Mesendoderm (in vitro differentiated cells): ENCODE results near the gene TLE2.
"Not testable (repeated sequence)": the region's sequence is repeated elsewhere in the genome, so short reads cannot be mapped to it uniquely, and the experiment has no call there.

Experiments used
- DNase-seq: peaks from one replicate; pipeline ENCODE4 v3.0.0; 2013
- H2AK5ac ChIP-seq: 2 replicates; pipeline ENCODE4 v1.6.1; 2013; ENCODE audit warnings: low read length, inconsistent platforms
- H2BK120ac ChIP-seq: 2 replicates; pipeline ENCODE4 v1.6.1; 2013; ENCODE audit warnings: low read depth, mild to moderate bottlenecking, low read length, moderate library complexity, mixed read lengths
- H2BK15ac ChIP-seq: replicated peaks from 2 replicates; pipeline ENCODE4 v1.6.1; 2013; ENCODE audit warnings: low read depth, mild to moderate bottlenecking, moderate library complexity
- H2BK5ac ChIP-seq: 2 replicates; pipeline ENCODE4 v1.6.1; 2013; ENCODE audit warnings: low read length, inconsistent platforms
- H3K18ac ChIP-seq: 2 replicates; pipeline ENCODE4 v1.6.1; 2013; ENCODE audit warnings: mild to moderate bottlenecking, low read length, mixed read lengths
- H3K23ac ChIP-seq: one replicate; pipeline ENCODE4 v1.6.1; 2013; ENCODE audit warnings: low read length
- H3K27ac ChIP-seq: 2 replicates; pipeline ENCODE4 v1.5.1; 2013; ENCODE audit warnings: low read depth, mild to moderate bottlenecking, inconsistent platforms, low read length, moderate library complexity
- H3K27me3 ChIP-seq: 2 replicates; pipeline ENCODE4 v1.6.1; 2013; ENCODE audit warnings: low read length, control low read depth, mild to moderate bottlenecking, inconsistent platforms; ENCODE audit not compliant: insufficient read depth, poor library complexity
- H3K36me3 ChIP-seq: 2 replicates; pipeline ENCODE4 v1.6.1; 2013; ENCODE audit warnings: low read length, inconsistent platforms; ENCODE audit not compliant: control insufficient read depth, insufficient read depth
- H3K4ac ChIP-seq: one replicate; pipeline ENCODE4 v1.6.1; 2013; ENCODE audit warnings: low read depth, mild to moderate bottlenecking, low read length, moderate library complexity
- H3K4me1 ChIP-seq: 2 replicates; pipeline ENCODE4 v1.6.1; 2013; ENCODE audit warnings: low read depth, low read length, inconsistent platforms; ENCODE audit not compliant: control insufficient read depth
- H3K4me2 ChIP-seq: 2 replicates; pipeline ENCODE4 v1.6.1; 2013; ENCODE audit warnings: low read length
- H3K4me3 ChIP-seq: 2 replicates; pipeline ENCODE4 v1.5.1; 2013; ENCODE audit warnings: mild to moderate bottlenecking, low read length
- H3K56ac ChIP-seq: one replicate; pipeline ENCODE4 v1.6.1; 2013; ENCODE audit warnings: low read length
- H3K79me1 ChIP-seq: 2 replicates; pipeline ENCODE4 v1.6.1; 2013; ENCODE audit warnings: low read length, inconsistent platforms
- H3K79me2 ChIP-seq: 2 replicates; pipeline ENCODE4 v1.6.1; 2013; ENCODE audit warnings: mild to moderate bottlenecking, low read length; ENCODE audit not compliant: control insufficient read depth, insufficient read depth
- H3K9ac ChIP-seq: 2 replicates; pipeline ENCODE4 v1.6.1; 2013; ENCODE audit warnings: low read length, inconsistent platforms
- H4K5ac ChIP-seq: one replicate; pipeline ENCODE4 v1.6.1; 2013; ENCODE audit warnings: low read length
- H4K8ac ChIP-seq: one replicate; pipeline ENCODE4 v1.6.1; 2013; ENCODE audit warnings: low read depth, mild to moderate bottlenecking, control low read depth, low read length, moderate library complexity
- WGBS: extraction: QIAGEN DNeasy Blood & Tissue Kit; methylation state at CpG from one replicate; pipeline ENCODE4 v1.1.7; 2013; ENCODE audit warnings: low lambda C conversion rate, missing lambda C conversion rate; ENCODE audit not compliant: insufficient coverage; ENCODE audit errors: extremely low coverage; 5-methylcytosine and 5-hydroxymethylcytosine counted together

The TLE2 gene

GRCh38 chr19:3054265-3054971 lies 25.3 kb upstream of the TLE2 start:
- no peaks in the 10 kb centered on the region for H3K79me2 ChIP-seq
- H3K4me2 ChIP-seq: no peak overlapping the region
- no peak overlapping the region for H3K4ac ChIP-seq
- no peak overlapping the region for H3K27ac ChIP-seq
- H3K36me3 ChIP-seq: peaks cover 7% of the 10 kb centered on the region
- H3K23ac ChIP-seq: no peak overlapping the region
- H2AK5ac ChIP-seq: no peak overlapping the region
- H3K4me3 ChIP-seq: no peak overlapping the region
- no peak overlapping the region for H2BK5ac ChIP-seq
- H3K9ac ChIP-seq: no peak overlapping the region
- no peaks in the 10 kb centered on the region for H3K27me3 ChIP-seq
- no peak for DNase-seq
- peaks cover 2% of the 10 kb centered on the region for H3K4me1 ChIP-seq
- no peak overlapping the region for H3K56ac ChIP-seq
- no peak overlapping the region for H2BK15ac ChIP-seq
- no CpG with 5 or more reads among the region's 4 CpGs for WGBS
- H3K79me1 ChIP-seq: peaks cover under 1% of the 10 kb centered on the region
- H4K5ac ChIP-seq: no peak overlapping the region
- no peak overlapping the region for H4K8ac ChIP-seq
- no peak overlapping the region for H3K18ac ChIP-seq
- H2BK120ac ChIP-seq: no peak overlapping the region

DNA sequence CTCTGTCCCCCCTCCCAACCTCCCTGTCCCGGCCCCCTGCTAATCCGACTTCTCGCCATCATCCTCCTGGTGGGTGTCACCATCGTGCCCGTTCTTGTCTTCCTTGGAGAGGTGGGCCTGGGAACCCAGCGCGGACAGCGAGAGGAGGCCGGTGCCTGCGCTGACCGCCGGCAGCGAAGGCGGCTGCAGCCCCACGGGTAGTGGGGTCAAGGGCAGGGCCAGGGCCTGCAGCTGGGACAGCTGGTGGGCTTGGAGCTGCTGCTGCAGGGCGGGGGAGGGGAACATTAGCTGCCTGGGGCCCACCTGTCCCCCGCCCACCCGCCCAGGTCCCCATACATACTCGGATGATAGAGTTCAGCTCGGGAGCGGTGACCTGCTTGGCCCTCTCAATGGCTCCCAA lies 24.7 kb upstream of the TLE2 start:
- no peaks in the 10 kb centered on the region for H3K79me1 ChIP-seq
- no CpG with 5 or more reads among the region's 21 CpGs for WGBS
- no peak overlapping the region for H3K4me3 ChIP-seq
- no peak overlapping the region for H3K4ac ChIP-seq
- no peak overlapping the region for H2BK15ac ChIP-seq
- no peak overlapping the region for H2BK5ac ChIP-seq
- H3K27me3 ChIP-seq: no peaks in the 10 kb centered on the region
- H3K18ac ChIP-seq: no peak overlapping the region
- H3K9ac ChIP-seq: no peak overlapping the region
- no peak overlapping the region for H4K5ac ChIP-seq
- no peak overlapping the region for H2AK5ac ChIP-seq
- no peak overlapping the region for H3K4me2 ChIP-seq
- H2BK120ac ChIP-seq: no peak overlapping the region
- DNase-seq: no peak
- H3K27ac ChIP-seq: no peak overlapping the region
- peaks cover 2% of the 10 kb centered on the region for H3K4me1 ChIP-seq
- H3K36me3 ChIP-seq: peaks cover 7% of the 10 kb centered on the region
- no peak overlapping the region for H3K56ac ChIP-seq
- no peak overlapping the region for H4K8ac ChIP-seq
- H3K79me2 ChIP-seq: no peaks in the 10 kb centered on the region
- no peak overlapping the region for H3K23ac ChIP-seq

GRCh38 chr19:3053218-3053621 lies 24.1 kb upstream of the TLE2 start:
- Histone ChIP-seq H2BK15ac (no peak overlapping the region), H3K4me2 (no peak overlapping the region), H3K79me2 (no peaks in the 10 kb centered on the region), H3K18ac (no peak overlapping the region), H3K27ac (no peak overlapping the region), H2BK120ac (no peak overlapping the region), H2AK5ac (no peak overlapping the region), H3K4ac (no peak overlapping the region), H3K56ac (no peak overlapping the region), H3K4me3 (no peak overlapping the region), H3K23ac (no peak overlapping the region), H3K27me3 (no peaks in the 10 kb centered on the region), H4K8ac (no peak overlapping the region), H4K5ac (no peak overlapping the region), H3K4me1 (peaks cover 2% of the 10 kb centered on the region), H3K9ac (no peak overlapping the region), H3K79me1 (no peaks in the 10 kb centered on the region), H3K36me3 (peaks cover 7% of the 10 kb centered on the region), H2BK5ac (no peak overlapping the region)
- no CpG with 5 or more reads among the region's 15 CpGs for WGBS
- no peak for DNase-seq

GRCh38 chr19:3050016-3050415 lies 20.9 kb upstream of the TLE2 start:
- H2BK120ac ChIP-seq, H2AK5ac ChIP-seq, H3K4me2 ChIP-seq, H3K79me2 ChIP-seq, H3K79me1 ChIP-seq, H3K4me3 ChIP-seq, H2BK5ac ChIP-seq, DNase-seq, H4K5ac ChIP-seq, H3K9ac ChIP-seq, H3K23ac ChIP-seq, H3K27ac ChIP-seq, H3K27me3 ChIP-seq, H3K56ac ChIP-seq, H3K36me3 ChIP-seq, H3K18ac ChIP-seq, H2BK15ac ChIP-seq, H3K4ac ChIP-seq, H3K4me1 ChIP-seq, H4K8ac ChIP-seq: not testable (repeated sequence)
- no CpG with 5 or more reads among the region's 7 CpGs for WGBS

GRCh38 chr19:3049089-3049488 lies 20.0 kb upstream of the TLE2 start:
- Histone ChIP-seq H3K27ac (no peak overlapping the region), H3K27me3 (no peaks in the 10 kb centered on the region), H3K79me2 (no peaks in the 10 kb centered on the region), H3K4ac (no peak overlapping the region), H3K4me2 (no peak overlapping the region), H2AK5ac (no peak overlapping the region), H3K79me1 (no peaks in the 10 kb centered on the region), H3K56ac (no peak overlapping the region), H3K9ac (no peak overlapping the region), H2BK120ac (no peak overlapping the region), H3K4me3 (no peak overlapping the region), H3K4me1 (no peaks in the 10 kb centered on the region), H3K18ac (no peak overlapping the region), H2BK5ac (no peak overlapping the region), H4K5ac (no peak overlapping the region), H3K23ac (no peak overlapping the region), H4K8ac (no peak overlapping the region), H2BK15ac (no peak overlapping the region), H3K36me3 (no peaks in the 10 kb centered on the region)
- WGBS: no CpG with 5 or more reads among the region's 3 CpGs
- DNase-seq: no peak

GRCh38 chr19:3048190-3048533 lies 19.1 kb upstream of the TLE2 start:
- no peak for DNase-seq
- H3K56ac ChIP-seq: no peak overlapping the region

More at GRCh38 chr19:3048190-3048533, 19.1 kb upstream of the TLE2 start:
- Histone ChIP-seq H3K4me3 (no peak overlapping the region), H3K23ac (no peak overlapping the region), H3K36me3 (no peaks in the 10 kb centered on the region), H3K4ac (no peak overlapping the region), H2BK120ac (no peak overlapping the region), H3K27me3 (no peaks in the 10 kb centered on the region), H3K18ac (no peak overlapping the region), H2AK5ac (no peak overlapping the region), H2BK15ac (no peak overlapping the region), H3K9ac (no peak overlapping the region), H3K4me1 (no peaks in the 10 kb centered on the region), H2BK5ac (no peak overlapping the region), H3K27ac (no peak overlapping the region), H4K5ac (no peak overlapping the region), H3K79me1 (no peaks in the 10 kb centered on the region), H4K8ac (no peak overlapping the region), H3K79me2 (no peaks in the 10 kb centered on the region), H3K4me2 (no peak overlapping the region)
- WGBS: no CpG with 5 or more reads among the region's 5 CpGs
